H1 (cell line): ENCODE results near the gene SLC39A6. TPM values are rescaled to one million over a fixed set of nuclear protein-coding genes. Genes with fewer than 3 reads are reported as not detected.

ENCODE experiments used
- CTCF ChIA-PET: fragments of 300-600 bp; sonication (Branson Sonifier 250); formaldehyde crosslinking; loops from one replicate; lab custom pipeline; 2021; ENCODE audit not compliant: partially characterized antibody; lab: Charles Lee
- POLR2A ChIA-PET: fragments of 300-600 bp; sonication (Branson Sonifier 250); formaldehyde crosslinking; loops from one replicate; lab custom pipeline; 2021; ENCODE audit warnings: inconsistent platforms; ENCODE audit not compliant: partially characterized antibody; lab: Charles Lee
- DNase-seq, 2 experiments: peaks; one replicate each; pipeline versions ENCODE4 v3.0.0 to v3.0.0-alpha.2; 2010 to 2022; ENCODE audit warnings: low spot score in 2 of 2, low read depth in 1 of 2, mixed read lengths in 1 of 2
- FAIRE-seq: peaks from 2 replicates; lab custom pipeline; 2011; peaks lifted over from hg19 to GRCh38; lab: Jason Lieb, UNC
- H2AFZ ChIP-seq: 2 replicates; pipeline ENCODE4 v1.8.1; 2012; ENCODE audit warnings: low read length, inconsistent platforms
- H2AK5ac ChIP-seq: 2 replicates; pipeline ENCODE4 v1.6.1; 2013; ENCODE audit warnings: low read depth, low read length
- H2BK120ac ChIP-seq: replicated peaks from 2 replicates; pipeline ENCODE3; 2013; ENCODE audit warnings: low read depth, low read length, inconsistent platforms
- H2BK12ac ChIP-seq: 2 replicates; pipeline ENCODE4 v1.6.1; 2013; ENCODE audit warnings: low read depth, low read length
- H2BK15ac ChIP-seq: 2 replicates; pipeline ENCODE4 v1.6.1; 2013; ENCODE audit warnings: low read length
- H2BK20ac ChIP-seq: 2 replicates; pipeline ENCODE4 v1.6.1; 2013; ENCODE audit warnings: low read length
- H2BK5ac ChIP-seq: 2 replicates; pipeline ENCODE4 v1.6.1; 2013; ENCODE audit warnings: low read depth, low read length
- H3K14ac ChIP-seq: 2 replicates; pipeline ENCODE4 v1.6.1; 2013; ENCODE audit warnings: inconsistent platforms; ENCODE audit not compliant: insufficient read length
- H3K18ac ChIP-seq: 2 replicates; pipeline ENCODE4 v1.6.1; 2013; ENCODE audit warnings: low read length; ENCODE audit errors: extremely low read depth
- H3K23ac ChIP-seq: 2 replicates; pipeline ENCODE4 v1.6.1; 2013; ENCODE audit warnings: inconsistent platforms; ENCODE audit not compliant: insufficient read length
- H3K23me2 ChIP-seq: 2 replicates; pipeline ENCODE4 v1.6.1; 2013; ENCODE audit warnings: low read depth, low read length
- H3K27ac ChIP-seq: 2 replicates; pipeline ENCODE4 v1.6.1; 2011; ENCODE audit warnings: low read depth, low read length, inconsistent platforms
- H3K27me3 ChIP-seq, 4 experiments: replicated peaks in 1 of 4; 1 replicate in 1 of 4; 2 replicates in 3 of 4; pipeline versions ENCODE4 v1.6.1 to v1.8.1; 2011 to 2013; ENCODE audit warnings: low read length in 3 of 4, mild to moderate bottlenecking in 3 of 4, inconsistent platforms in 2 of 4, mixed read lengths in 2 of 4, moderate library complexity in 1 of 4; ENCODE audit not compliant: control insufficient read depth in 3 of 4, insufficient read depth in 3 of 4; ENCODE audit errors: extremely low read depth in 1 of 4
- H3K36me3 ChIP-seq, 4 experiments: 2 replicates each; pipeline versions ENCODE4 v1.6.1 to v1.8.1; 2011 to 2013; ENCODE audit warnings: mild to moderate bottlenecking in 4 of 4, low read length in 3 of 4, moderate library complexity in 2 of 4, control low read depth in 1 of 4, inconsistent platforms in 1 of 4; ENCODE audit not compliant: insufficient read depth in 4 of 4, control insufficient read depth in 2 of 4
- H3K4ac ChIP-seq: replicated peaks from 2 replicates; pipeline ENCODE3; 2013; ENCODE audit warnings: low read length, low read depth, mixed read lengths, inconsistent platforms; ENCODE audit not compliant: insufficient read length
- H3K4me1 ChIP-seq, 4 experiments: replicated peaks in 1 of 4; 1 replicate in 1 of 4; 2 replicates in 3 of 4; pipeline versions ENCODE4 v1.6.1 to v1.8.1; 2011 to 2013; ENCODE audit warnings: low read length in 3 of 4, inconsistent platforms in 2 of 4, mixed read lengths in 1 of 4; ENCODE audit not compliant: insufficient read depth in 4 of 4, control insufficient read depth in 3 of 4
- H3K4me2 ChIP-seq, 2 experiments: 2 replicates each; pipeline versions ENCODE4 v1.6.1 to v1.8.1; 2011 to 2013; ENCODE audit warnings: low read depth in 2 of 2, low read length in 2 of 2, control low read depth in 1 of 2, inconsistent platforms in 1 of 2, mild to moderate bottlenecking in 1 of 2; ENCODE audit not compliant: insufficient read depth in 1 of 2
- H3K4me3 ChIP-seq, 4 experiments: fragments of 200-600, 300-600 bp in 1 of 4; sonication (generic), shearing (Covaris generic), sonication (Bioruptor Twin) in 1 of 4; 2 replicates each; pipeline versions ENCODE4 v1.5.1 to v1.8.1; 2011 to 2016; ENCODE audit warnings: low read length in 4 of 4, low read depth in 3 of 4, control low read depth in 2 of 4, inconsistent platforms in 2 of 4, mild to moderate bottlenecking in 2 of 4, mixed read lengths in 1 of 4, moderate library complexity in 1 of 4; ENCODE audit not compliant: insufficient read depth in 2 of 4; ENCODE audit errors: extremely low read depth in 1 of 4
- H3K56ac ChIP-seq: replicated peaks from 2 replicates; pipeline ENCODE3; 2013; ENCODE audit warnings: low read depth, mild to moderate bottlenecking, mixed read lengths, low read length, inconsistent platforms; ENCODE audit not compliant: insufficient read length
- H3K79me1 ChIP-seq: 2 replicates; pipeline ENCODE4 v1.6.1; 2013; ENCODE audit warnings: low read depth, low read length, control low read depth
- H3K79me2 ChIP-seq, 2 experiments: 2 replicates each; pipeline versions ENCODE4 v1.6.1 to v1.8.1; 2012 to 2013; ENCODE audit warnings: low read length in 2 of 2, mild to moderate bottlenecking in 2 of 2, inconsistent platforms in 1 of 2; ENCODE audit not compliant: insufficient read depth in 2 of 2, control insufficient read depth in 1 of 2
- H3K9ac ChIP-seq, 4 experiments: replicated peaks in 1 of 4; 1 replicate in 1 of 4; 2 replicates in 3 of 4; pipeline versions ENCODE4 v1.6.1 to v1.8.1; 2011 to 2013; ENCODE audit warnings: low read depth in 3 of 4, low read length in 3 of 4, control low read depth in 2 of 4, mild to moderate bottlenecking in 2 of 4, moderate library complexity in 2 of 4, inconsistent platforms in 1 of 4; ENCODE audit errors: extremely low read depth in 1 of 4
- H3K9me3 ChIP-seq, 2 experiments: 2 replicates each; pipeline versions ENCODE4 v1.6.1 to v1.8.1; 2012 to 2013; ENCODE audit warnings: mild to moderate bottlenecking in 2 of 2, moderate library complexity in 2 of 2, control low read depth in 1 of 2, inconsistent platforms in 1 of 2, low read depth in 1 of 2, low read length in 1 of 2, mixed read lengths in 1 of 2; ENCODE audit not compliant: insufficient read depth in 2 of 2
- H4K20me1 ChIP-seq, 2 experiments: replicated peaks in 1 of 2; 2 replicates each; pipeline versions ENCODE3 to v1.8.1; 2011 to 2013; ENCODE audit warnings: inconsistent platforms in 2 of 2, low read length in 2 of 2, mild to moderate bottlenecking in 1 of 2; ENCODE audit not compliant: insufficient read depth in 2 of 2, control insufficient read depth in 1 of 2
- H4K5ac ChIP-seq: 2 replicates; pipeline ENCODE4 v1.6.1; 2013; ENCODE audit warnings: low read length, low read depth, mixed read lengths, inconsistent platforms; ENCODE audit not compliant: insufficient read length
- H4K8ac ChIP-seq: 2 replicates; pipeline ENCODE4 v1.8.0; 2013; ENCODE audit warnings: mild to moderate bottlenecking, moderate library complexity, low read length, inconsistent platforms; ENCODE audit not compliant: insufficient read depth; ENCODE audit errors: extremely low read depth
- H4K91ac ChIP-seq: replicated peaks from 2 replicates; pipeline ENCODE3; 2013; ENCODE audit warnings: low read length, mixed read lengths, inconsistent platforms; ENCODE audit not compliant: insufficient read length
- CBX8 ChIP-seq: fragments of 300-800, 300-1000 bp; sonication (generic); IDR thresholded peaks from 2 replicates; pipeline ENCODE4 v1.7.1; 2016; ENCODE audit warnings: low read depth, low read length, borderline replicate concordance
- EGR1 ChIP-seq: IDR thresholded peaks from 2 replicates; pipeline ENCODE4 v1.6.1; 2011; ENCODE audit warnings: low read depth, low read length, borderline replicate concordance
- FOSL1 ChIP-seq: IDR thresholded peaks from 2 replicates; pipeline ENCODE4 v1.6.1; 2011; ENCODE audit warnings: mild to moderate bottlenecking, low read depth, low read length, moderate library complexity; ENCODE audit not compliant: insufficient read depth
- GABPA ChIP-seq: IDR thresholded peaks from 2 replicates; pipeline ENCODE4 v1.6.1; 2011; ENCODE audit warnings: mild to moderate bottlenecking, low read length, moderate library complexity, borderline replicate concordance; ENCODE audit not compliant: insufficient read depth
- GTF2F1 ChIP-seq: IDR thresholded peaks from 2 replicates; pipeline ENCODE4 v1.6.1; 2012; ENCODE audit warnings: low read depth, low read length, improper control_type of control experiment, borderline replicate concordance
- HDAC2 ChIP-seq, 2 experiments: fragments of 300-600 bp in 1 of 2; sonication (generic) in 1 of 2; IDR thresholded peaks; 2 replicates each; pipeline ENCODE4 v1.6.1; 2011 to 2012; ENCODE audit warnings: low read depth in 2 of 2, low read length in 2 of 2, mild to moderate bottlenecking in 2 of 2, moderate library complexity in 2 of 2, borderline replicate concordance in 1 of 2, inconsistent platforms in 1 of 2
- JUND ChIP-seq: IDR thresholded peaks from 2 replicates; pipeline ENCODE4 v1.6.1; 2011; ENCODE audit warnings: mild to moderate bottlenecking, improper control_type of control experiment, low read length
- KDM5A ChIP-seq: fragments of 200-600 bp; IDR thresholded peaks from 2 replicates; pipeline ENCODE4 v1.7.1; 2012; ENCODE audit warnings: mild to moderate bottlenecking, low read length, inconsistent platforms, mixed read lengths
- NANOG ChIP-seq: IDR thresholded peaks from 2 replicates; pipeline ENCODE4 v1.6.1; 2011; ENCODE audit warnings: low read length, low read depth, mild to moderate bottlenecking, inconsistent platforms; ENCODE audit not compliant: insufficient read depth, poor library complexity, severe bottlenecking
- POLR2A ChIP-seq, 2 experiments: IDR thresholded peaks; 1 replicate in 1 of 2; 2 replicates in 1 of 2; pipeline ENCODE4 v1.6.1; 2011; ENCODE audit warnings: low read depth in 2 of 2, low read length in 2 of 2, mild to moderate bottlenecking in 2 of 2; ENCODE audit errors: control extremely low read depth in 1 of 2
- SIRT6 ChIP-seq: IDR thresholded peaks from one replicate; pipeline ENCODE4 v1.7.1; 2012; ENCODE audit warnings: low read length, inconsistent platforms
- TBP ChIP-seq: IDR thresholded peaks from 2 replicates; pipeline ENCODE4 v1.6.1; 2011; ENCODE audit warnings: low read depth, low read length, improper control_type of control experiment
- TEAD4 ChIP-seq: IDR thresholded peaks from 2 replicates; pipeline ENCODE4 v1.6.1; 2012; ENCODE audit warnings: low read depth, low read length, inconsistent platforms, mixed read lengths
- YY1 ChIP-seq: IDR thresholded peaks from 2 replicates; pipeline ENCODE4 v1.6.1; 2011; ENCODE audit warnings: low read depth, mild to moderate bottlenecking, low read length
- WGBS, 2 experiments: shearing (Covaris generic) in 1 of 2; methylation state at CpG; one replicate each; pipeline versions ENCODE4 v1.1.6 to v1.1.7; 2013 to 2015; ENCODE audit warnings: low lambda C conversion rate in 2 of 2, mixed read lengths in 2 of 2, inconsistent platforms in 1 of 2, low coverage in 1 of 2, missing lambda C conversion rate in 1 of 2; ENCODE audit not compliant: insufficient replicate concordance in 2 of 2, insufficient coverage in 1 of 2, insufficient read length in 1 of 2; ENCODE audit errors: extremely low coverage in 1 of 2, missing lambda C conversion rate in 1 of 2; 5-methylcytosine and 5-hydroxymethylcytosine counted together
- polyA plus RNA-seq, 7 experiments: library from polyadenylated mRNA; depleted of rRNA in 3 of 7; stranded (reverse) in 5 of 7; unstranded in 2 of 7; fragments of >200 nt in 5 of 7; fragments of 200-250 nt in 2 of 7; gene quantifications; 1 replicate in 5 of 7; 2 replicates in 1 of 7; 4 replicates in 1 of 7; pipeline versions ENCODE4 v1.2.1 to v1.2.3, GENCODE V29; 2011 to 2013; ENCODE audit warnings: missing spikeins in 2 of 7, mixed read lengths in 2 of 7
- total RNA-seq: library from RNA; stranded (reverse); fragmentation: NEBNext Ultra II Directional; extraction: Animal tissue kit (Norgen Biotek cat#: 25700); gene quantifications from 2 replicates; pipeline ENCODE4 v1.2.1, GENCODE V29; 2021

SLC39A6 gene
- total and polyA plus RNA-seq, 2 of the 8 experiments (the other 6 are each of a cell fraction or from before 2014, with no cell fraction given): 36.8 to 55.4 TPM

DNA sequence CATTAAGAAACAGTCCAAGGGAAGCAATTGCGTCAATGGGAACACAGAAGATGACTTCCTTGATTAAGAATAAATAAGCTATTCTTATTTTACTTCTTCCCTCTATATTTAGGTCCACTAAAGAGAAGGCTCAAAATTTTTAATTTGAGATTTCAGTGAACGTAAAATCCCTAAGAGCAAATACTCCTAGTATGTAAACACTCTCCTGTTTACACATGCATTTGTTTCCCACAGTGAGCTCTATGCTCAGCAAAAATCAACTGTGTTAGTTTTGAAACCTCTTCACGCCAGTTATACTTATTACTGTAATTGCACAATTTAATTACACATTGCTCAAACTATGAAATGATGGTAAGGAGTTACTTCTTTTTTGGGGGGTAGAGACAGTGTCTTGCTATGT lies 8.8 kb downstream of the SLC39A6 start:
- Histone ChIP-seq H2BK20ac (no peak overlapping the region), H3K9me3 (no peaks in the 10 kb centered on the region), H2BK120ac (no peak overlapping the region), H3K36me3 (peaks cover 5 to 65% (median 32%) of the 10 kb centered on the region in 4 experiments; a peak in 7 of 8 replicates), H3K4ac (no peak overlapping the region), H2BK12ac (no peak overlapping the region), H4K5ac (no peak overlapping the region), H3K9ac (no peak overlapping the region), H3K27ac (no peak overlapping the region), H2AFZ (no peak overlapping the region), H3K79me2 (0 out of 4 replicates have a peak, but pooled peaks cover 0 to 1% of the 10 kb centered on the region in 2 experiments), H2BK15ac (no peak overlapping the region), H3K4me3 (no peak overlapping the region), H4K20me1 (peaks cover 0 to 5% of the 10 kb centered on the region in 2 experiments), H4K8ac (no peak overlapping the region), H3K79me1 (no peaks in the 10 kb centered on the region; the same call in 1 of the 2 replicates), H2AK5ac (no peak overlapping the region), H3K18ac (no peak overlapping the region), H3K4me2 (no peak overlapping the region), H3K23ac (no peak overlapping the region), H2BK5ac (no peak overlapping the region), H4K91ac (no peak overlapping the region), H3K27me3 (no peaks in the 10 kb centered on the region), H3K56ac (no peak overlapping the region), H3K23me2 (no peaks in the 10 kb centered on the region), H3K4me1 (no peaks in the 10 kb centered on the region), H3K14ac (no peak overlapping the region)
- FAIRE-seq (no peak), DNase-seq (no peak)
- 91% methylated on average over 3 of the region's 3 CpGs; no CpG with 5 or more reads in 1 of the 2 experiments for WGBS, 2 experiments
- ChIA-PET POLR2A (interaction anchor here (0.7 to 1.6 kb wide), 5 partner anchors 8 to 397 kb away, joined by 3 to 4 read pairs (median 3); no protein-coding TSS in a partner anchor), CTCF (interaction anchor here (1.0 to 2.3 kb wide), 6 partner anchors 12 to 103 kb away, joined by 3 to 12 read pairs (median 4); no protein-coding TSS in a partner anchor)
- no peak for TF ChIP-seq FOSL1
- no peak for TF ChIP-seq SIRT6
- TF ChIP-seq TBP: no peak
- no peak for TF ChIP-seq CBX8
- TF ChIP-seq EGR1: no peak
- TF ChIP-seq HDAC2 (IDR thresholded peaks at IDR 0.05; ENCODE audit: borderline replicate concordance in 1 of 2, low read depth in 2 of 2, low read length in 2 of 2): no peak
- no peak for TF ChIP-seq GTF2F1
- TF ChIP-seq GABPA: no peak
- TF ChIP-seq JUND: no peak
- TF ChIP-seq POLR2A (IDR thresholded peaks at IDR 0.05; ENCODE audit: control extremely low read depth in 1 of 2, low read depth in 2 of 2, low read length in 2 of 2): no peak
- no peak for TF ChIP-seq TEAD4
- TF ChIP-seq YY1: no peak
- no peak for TF ChIP-seq KDM5A
- no peak for TF ChIP-seq NANOG
